Suprapubic skin (tissue), 4 donors: Measurements from ENCODE around the gene RSF1.

Source experiments
- POLR2A ChIP-seq, 2 donors: fragments of 450-650 bp; IDR thresholded peaks; one replicate each; pipeline ENCODE4 v1.6.1; 2017; ENCODE audit warnings: antibody characterized with exemption in 2 of 2, mild to moderate bottlenecking in 2 of 2, moderate library complexity in 2 of 2
- POLR2AphosphoS5 ChIP-seq, 3 donors: sonication (generic); formaldehyde crosslinking; IDR thresholded peaks; one replicate each; pipeline ENCODE4 v1.6.1; 2017; ENCODE audit warnings: antibody characterized with exemption in 3 of 3
- TF ChIP-seq, protein P1 (sequence below), 2 donors: fragments of 200-600 bp in 1 of 2; fragments of 450-650 bp in 1 of 2; sonication (generic) in 1 of 2; IDR thresholded peaks; one replicate each; pipeline ENCODE4 v1.5.1; 2016 to 2019; ENCODE audit warnings: antibody characterized with exemption in 2 of 2, mild to moderate bottlenecking in 1 of 2, moderate library complexity in 1 of 2

DNA sequence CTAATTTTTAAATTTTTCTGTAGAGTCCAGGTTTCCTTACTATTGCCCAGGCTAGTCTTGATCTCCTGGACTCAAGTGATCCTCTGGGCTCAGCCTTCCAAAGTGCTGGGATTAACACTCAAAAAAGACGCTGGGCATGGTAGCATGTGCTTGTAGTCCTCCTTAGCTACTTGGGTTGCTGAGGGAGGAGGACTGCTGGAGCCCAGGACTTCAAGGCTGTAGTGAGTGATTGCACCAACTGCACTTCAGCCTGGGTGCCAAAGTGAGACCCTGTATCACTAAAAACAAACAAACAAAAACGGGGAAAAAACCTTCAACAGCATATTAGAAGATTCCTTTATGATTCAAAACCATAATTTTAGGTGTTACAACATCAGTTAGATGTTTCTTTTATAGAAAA lies 44.6 kb downstream of the RSF1 start:
- TF ChIP-seq, protein P1, sequence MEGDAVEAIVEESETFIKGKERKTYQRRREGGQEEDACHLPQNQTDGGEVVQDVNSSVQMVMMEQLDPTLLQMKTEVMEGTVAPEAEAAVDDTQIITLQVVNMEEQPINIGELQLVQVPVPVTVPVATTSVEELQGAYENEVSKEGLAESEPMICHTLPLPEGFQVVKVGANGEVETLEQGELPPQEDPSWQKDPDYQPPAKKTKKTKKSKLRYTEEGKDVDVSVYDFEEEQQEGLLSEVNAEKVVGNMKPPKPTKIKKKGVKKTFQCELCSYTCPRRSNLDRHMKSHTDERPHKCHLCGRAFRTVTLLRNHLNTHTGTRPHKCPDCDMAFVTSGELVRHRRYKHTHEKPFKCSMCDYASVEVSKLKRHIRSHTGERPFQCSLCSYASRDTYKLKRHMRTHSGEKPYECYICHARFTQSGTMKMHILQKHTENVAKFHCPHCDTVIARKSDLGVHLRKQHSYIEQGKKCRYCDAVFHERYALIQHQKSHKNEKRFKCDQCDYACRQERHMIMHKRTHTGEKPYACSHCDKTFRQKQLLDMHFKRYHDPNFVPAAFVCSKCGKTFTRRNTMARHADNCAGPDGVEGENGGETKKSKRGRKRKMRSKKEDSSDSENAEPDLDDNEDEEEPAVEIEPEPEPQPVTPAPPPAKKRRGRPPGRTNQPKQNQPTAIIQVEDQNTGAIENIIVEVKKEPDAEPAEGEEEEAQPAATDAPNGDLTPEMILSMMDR (IDR thresholded peaks at IDR 0.05): no peak
- TF ChIP-seq POLR2A (IDR thresholded peaks at IDR 0.05) (no peak), POLR2AphosphoS5 (IDR thresholded peaks at IDR 0.05) (no peak)
